ENCODE data around the gene LIN54.

GRCh38 chr4:83022724-83023450 lies 12.3 kb upstream of the LIN54 start:
- TF ChIP-seq CTCF (IDR thresholded peaks at IDR 0.05) (no peak), POLR2AphosphoS5 (IDR thresholded peaks at IDR 0.05; ENCODE audit: low read depth, low read length) (no peak), REST (IDR thresholded peaks at IDR 0.05; ENCODE audit: insufficient read depth in 1 of 2, low read depth in 2 of 2, low read length in 1 of 2) (no peak), SIN3A (IDR thresholded peaks at IDR 0.05; ENCODE audit: borderline replicate concordance, insufficient read depth, low read depth, low read length) (no peak)
